Activated T-helper 17 cell treated with anti-CD3 and anti-CD28 coated beads, Interleukin-2, amount 50 U/mL, for 72 hours (primary cell): ENCODE data around the gene WIZ. TPM values are rescaled to one million over a fixed set of nuclear protein-coding genes. Genes with fewer than 3 reads are reported as not detected.
"Not testable (repeated sequence)": the region's sequence is repeated elsewhere in the genome, so short reads cannot be mapped to it uniquely, and the experiment has no call there.

Experiments
- ATAC-seq: fragments of 150-1000 bp; cut with Tn5 transposase; replicated peaks from 2 replicates; pipeline ENCODE4 v1.10.0; 2021; ENCODE audit warnings: mild to moderate bottlenecking, moderate library complexity
- H3K27ac Mint-ChIP-seq: one replicate; pipeline ENCODE4 v1.8.0; 2022; ENCODE audit warnings: mixed read lengths
- H3K27me3 Mint-ChIP-seq: one replicate; pipeline ENCODE4 v1.8.0; 2022; ENCODE audit warnings: mixed read lengths
- H3K36me3 Mint-ChIP-seq: one replicate; pipeline ENCODE4 v1.8.0; 2022; ENCODE audit warnings: low read depth, mild to moderate bottlenecking, mixed read lengths
- H3K4me1 Mint-ChIP-seq: one replicate; pipeline ENCODE4 v1.8.0; 2022; ENCODE audit warnings: mixed read lengths
- H3K4me3 Mint-ChIP-seq: one replicate; pipeline ENCODE4 v1.8.0; 2022; ENCODE audit warnings: mild to moderate bottlenecking, mixed read lengths
- H3K9me3 Mint-ChIP-seq: one replicate; pipeline ENCODE4 v1.8.0; 2022; ENCODE audit warnings: mixed read lengths
- total RNA-seq, 2 donors: library from RNA; stranded (reverse); gene quantifications; one replicate each; pipeline ENCODE4 v1.2.3, GENCODE V29; 2022

Gene WIZ
- total RNA-seq, 2 donors from 2014 or later = 27.7 to 30.0 TPM

GRCh38 chr19:15422296-15423075 lies 27.3 kb downstream of the WIZ start:
- H3K4me1 Mint-ChIP-seq = peaks cover 4% of the 10 kb centered on the region
- ATAC-seq = no peak
- H3K4me3 Mint-ChIP-seq = no peak overlapping the region
- no peak overlapping the region for H3K27ac Mint-ChIP-seq
- no peaks in the 10 kb centered on the region for H3K27me3 Mint-ChIP-seq
- peaks cover 57% of the 10 kb centered on the region for H3K36me3 Mint-ChIP-seq
- no peaks in the 10 kb centered on the region for H3K9me3 Mint-ChIP-seq

DNA sequence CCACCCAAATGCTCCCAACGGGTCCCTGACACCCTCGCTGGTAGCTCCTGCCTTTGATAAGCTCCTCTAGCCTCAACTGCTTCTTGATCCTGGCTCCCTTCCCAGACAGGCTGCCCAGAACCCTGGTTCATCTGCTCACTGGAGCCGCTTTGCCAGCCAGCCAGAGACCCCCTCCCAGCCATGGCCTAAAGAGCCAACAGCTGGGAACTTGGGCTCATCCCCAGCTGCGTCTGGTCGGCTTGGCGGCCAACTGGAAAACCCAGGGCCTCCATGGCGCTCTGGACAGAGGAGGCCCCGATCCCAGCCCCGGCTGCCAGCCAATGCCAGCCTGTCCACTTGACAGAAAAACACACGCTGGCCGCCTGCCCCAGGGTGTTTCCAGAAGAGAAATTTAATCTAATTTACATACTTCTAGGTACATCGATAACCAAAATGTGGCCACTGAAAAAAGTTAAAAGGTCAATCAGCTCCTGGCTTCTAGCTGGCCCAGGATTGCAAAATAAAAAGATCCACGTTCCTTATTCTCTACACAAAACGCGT lies 28.0 kb downstream of the WIZ start:
- Mint-ChIP-seq H3K4me1 (peaks cover 4% of the 10 kb centered on the region), H3K27ac (no peak overlapping the region), H3K27me3 (no peaks in the 10 kb centered on the region), H3K36me3 (peaks cover 53% of the 10 kb centered on the region), H3K4me3 (no peak overlapping the region), H3K9me3 (no peaks in the 10 kb centered on the region)
- ATAC-seq = no peak

DNA sequence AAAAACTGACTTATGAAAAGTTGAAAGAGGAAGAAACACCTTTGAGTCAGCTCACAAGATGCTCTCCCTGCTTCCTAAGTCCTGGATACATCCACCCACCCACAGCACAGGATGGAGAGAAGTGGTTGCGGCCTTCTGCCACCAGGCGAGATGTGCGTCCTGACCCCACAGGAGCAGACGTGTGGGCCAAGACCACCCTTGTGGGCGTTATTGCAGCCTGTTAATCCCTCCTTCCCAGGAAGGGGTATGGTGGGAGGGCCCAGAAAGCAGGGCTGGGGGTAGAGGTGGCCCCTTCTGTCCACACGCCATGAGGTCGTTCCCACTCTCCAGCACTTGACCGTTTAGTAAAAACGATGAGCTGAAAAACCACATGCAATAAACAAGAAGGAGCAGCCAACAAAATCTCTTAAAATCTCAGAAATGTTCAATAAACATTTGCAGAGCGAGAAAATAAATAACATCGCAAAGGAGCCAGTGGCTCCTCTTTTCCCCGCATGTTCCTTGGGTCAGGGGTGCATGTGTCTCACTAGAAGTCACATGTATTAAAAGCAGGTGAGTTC lies 28.5 kb downstream of the WIZ start:
- peaks cover 53% of the 10 kb centered on the region for H3K36me3 Mint-ChIP-seq
- no peaks in the 10 kb centered on the region for H3K9me3 Mint-ChIP-seq
- H3K4me3 Mint-ChIP-seq = no peak overlapping the region
- H3K27ac Mint-ChIP-seq = no peak overlapping the region
- H3K27me3 Mint-ChIP-seq = no peaks in the 10 kb centered on the region
- ATAC-seq = no peak
- H3K4me1 Mint-ChIP-seq = peaks cover 9% of the 10 kb centered on the region

GRCh38 chr19:15419413-15420025 lies 30.2 kb downstream of the WIZ start:
- no peaks in the 10 kb centered on the region for H3K9me3 Mint-ChIP-seq
- no peaks in the 10 kb centered on the region for H3K27me3 Mint-ChIP-seq
- H3K4me3 Mint-ChIP-seq = peak overlapping the region; percentile 99
- H3K36me3 Mint-ChIP-seq = peaks cover 58% of the 10 kb centered on the region
- peak overlapping the region; percentile 99 for H3K27ac Mint-ChIP-seq
- no peak for ATAC-seq
- peaks cover 11% of the 10 kb centered on the region for H3K4me1 Mint-ChIP-seq

- H3K27me3 Mint-ChIP-seq = no peaks in the 10 kb centered on the region
- peak; percentile 98 for ATAC-seq
- no peaks in the 10 kb centered on the region for H3K9me3 Mint-ChIP-seq
- peak within 1 kb of the TSS; percentile 99 for H3K27ac Mint-ChIP-seq
- peaks cover 12% of the 10 kb centered on the region for H3K4me1 Mint-ChIP-seq
- peaks cover 55% of the 10 kb centered on the region for H3K36me3 Mint-ChIP-seq
- peak within 1 kb of the TSS; percentile 99 for H3K4me3 Mint-ChIP-seq
Measured at GRCh38 chr19:15418579-15419412, 31.0 kb downstream of the WIZ start, which contains the start of gene AKAP8L. Gene AKAP8L, minus strand, starts transcription at chr19:15418988. Its CDS starts 65 bp downstream, at chr19:15418923.

DNA sequence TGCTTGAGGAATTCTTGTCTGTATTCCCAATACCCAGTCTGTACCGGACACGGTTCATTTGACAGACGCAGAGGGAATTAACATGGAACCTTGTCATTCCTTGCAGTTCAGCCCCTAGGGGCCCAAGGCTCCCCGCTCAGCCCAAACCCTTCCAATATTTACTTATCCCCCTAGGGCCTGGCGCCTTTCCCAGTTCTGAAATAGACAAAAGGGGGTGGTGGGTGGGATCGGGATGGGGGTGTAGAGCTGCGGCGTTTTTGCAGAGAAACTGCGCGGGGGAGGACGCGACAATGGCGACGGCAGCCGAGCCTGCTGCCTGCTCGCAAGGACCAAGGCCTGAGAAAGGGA lies 31.6 kb downstream of the WIZ start:
- Mint-ChIP-seq H3K27me3 (no peaks in the 10 kb centered on the region), H3K27ac (peak overlapping the region; percentile 99), H3K36me3 (peaks cover 53% of the 10 kb centered on the region), H3K4me1 (peaks cover 15% of the 10 kb centered on the region), H3K9me3 (no peaks in the 10 kb centered on the region), H3K4me3 (peak overlapping the region; percentile 99)
- ATAC-seq = no peak

- no peak for ATAC-seq
- Mint-ChIP-seq H3K9me3 (no peaks in the 10 kb centered on the region), H3K36me3 (peaks cover 52% of the 10 kb centered on the region), H3K4me1 (peaks cover 20% of the 10 kb centered on the region), H3K4me3 (peak overlapping the region; percentile 99), H3K27me3 (no peaks in the 10 kb centered on the region), H3K27ac (peak overlapping the region; percentile 99)
Measured at GRCh38 chr19:15417699-15418098, 32.1 kb downstream of the WIZ start.

DNA sequence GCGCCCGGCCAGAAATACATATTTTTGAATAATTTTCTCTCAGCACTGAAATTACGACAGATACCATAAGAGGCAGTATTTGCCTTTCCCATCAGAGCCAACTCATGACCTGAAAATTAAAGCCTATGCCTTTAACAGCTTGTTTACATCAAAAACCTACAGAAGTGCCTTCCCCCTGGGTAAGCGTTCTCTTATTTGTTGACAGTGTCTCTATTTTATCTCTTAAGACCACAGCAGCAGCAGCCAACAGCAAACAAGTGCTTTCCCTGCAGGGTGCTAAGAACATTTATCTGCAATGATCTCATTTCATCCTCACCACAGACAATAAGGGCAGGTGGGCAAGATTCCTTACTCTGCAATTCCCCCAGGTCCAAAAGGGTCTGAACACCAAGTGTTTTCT lies 36.9 kb downstream of the WIZ start:
- H3K9me3 Mint-ChIP-seq = no peaks in the 10 kb centered on the region
- H3K4me3 Mint-ChIP-seq = no peak overlapping the region
- peaks cover 16% of the 10 kb centered on the region for H3K4me1 Mint-ChIP-seq
- no peak for ATAC-seq
- peaks cover 54% of the 10 kb centered on the region for H3K36me3 Mint-ChIP-seq
- no peak overlapping the region for H3K27ac Mint-ChIP-seq
- no peaks in the 10 kb centered on the region for H3K27me3 Mint-ChIP-seq

- H3K27ac Mint-ChIP-seq, H3K9me3 Mint-ChIP-seq, ATAC-seq, H3K4me3 Mint-ChIP-seq, H3K27me3 Mint-ChIP-seq: not testable (repeated sequence)
- peaks cover 13% of the 10 kb centered on the region for H3K4me1 Mint-ChIP-seq
- H3K36me3 Mint-ChIP-seq = peaks cover 62% of the 10 kb centered on the region
Measured at GRCh38 chr19:15411351-15411750, 38.4 kb downstream of the WIZ start.

DNA sequence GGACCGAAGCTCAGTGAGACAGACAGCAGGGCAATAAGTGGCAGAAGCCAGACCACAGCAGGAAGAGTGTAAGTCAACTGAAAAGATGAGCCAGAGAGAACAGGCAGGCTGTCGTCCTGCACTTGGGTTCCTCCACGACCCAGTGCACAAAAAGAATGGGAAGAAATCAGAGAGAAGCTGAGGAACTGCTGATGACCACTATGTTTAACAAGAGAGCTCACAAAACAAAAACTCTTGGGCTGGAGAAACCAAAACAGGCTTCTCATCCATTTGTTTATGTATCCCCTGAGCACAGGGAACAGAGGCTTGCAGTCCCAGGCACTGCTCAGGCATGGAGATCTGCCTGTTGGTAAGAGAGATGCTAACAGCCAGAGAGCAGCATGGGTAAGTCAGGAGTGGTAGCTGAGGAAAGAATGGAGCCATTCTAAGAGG lies 45.0 kb downstream of the WIZ start:
- no peaks in the 10 kb centered on the region for H3K27me3 Mint-ChIP-seq
- no peaks in the 10 kb centered on the region for H3K9me3 Mint-ChIP-seq
- H3K4me1 Mint-ChIP-seq = peaks cover 6% of the 10 kb centered on the region
- H3K27ac Mint-ChIP-seq = peak overlapping the region; percentile 85
- no peak overlapping the region for H3K4me3 Mint-ChIP-seq
- H3K36me3 Mint-ChIP-seq = peaks cover 71% of the 10 kb centered on the region
- ATAC-seq = no peak

GRCh38 chr19:15404097-15404779 lies 45.5 kb downstream of the WIZ start:
- Mint-ChIP-seq H3K27me3 (no peaks in the 10 kb centered on the region), H3K36me3 (peaks cover 71% of the 10 kb centered on the region), H3K4me3 (no peak overlapping the region), H3K4me1 (peaks cover 6% of the 10 kb centered on the region), H3K9me3 (no peaks in the 10 kb centered on the region), H3K27ac (peak overlapping the region; percentile 85)
- no peak for ATAC-seq

- H3K36me3 Mint-ChIP-seq = peaks cover 67% of the 10 kb centered on the region
- H3K27ac Mint-ChIP-seq = peak overlapping the region; percentile 39
Measured at GRCh38 chr19:15403151-15403531, 46.6 kb downstream of the WIZ start.

DNA sequence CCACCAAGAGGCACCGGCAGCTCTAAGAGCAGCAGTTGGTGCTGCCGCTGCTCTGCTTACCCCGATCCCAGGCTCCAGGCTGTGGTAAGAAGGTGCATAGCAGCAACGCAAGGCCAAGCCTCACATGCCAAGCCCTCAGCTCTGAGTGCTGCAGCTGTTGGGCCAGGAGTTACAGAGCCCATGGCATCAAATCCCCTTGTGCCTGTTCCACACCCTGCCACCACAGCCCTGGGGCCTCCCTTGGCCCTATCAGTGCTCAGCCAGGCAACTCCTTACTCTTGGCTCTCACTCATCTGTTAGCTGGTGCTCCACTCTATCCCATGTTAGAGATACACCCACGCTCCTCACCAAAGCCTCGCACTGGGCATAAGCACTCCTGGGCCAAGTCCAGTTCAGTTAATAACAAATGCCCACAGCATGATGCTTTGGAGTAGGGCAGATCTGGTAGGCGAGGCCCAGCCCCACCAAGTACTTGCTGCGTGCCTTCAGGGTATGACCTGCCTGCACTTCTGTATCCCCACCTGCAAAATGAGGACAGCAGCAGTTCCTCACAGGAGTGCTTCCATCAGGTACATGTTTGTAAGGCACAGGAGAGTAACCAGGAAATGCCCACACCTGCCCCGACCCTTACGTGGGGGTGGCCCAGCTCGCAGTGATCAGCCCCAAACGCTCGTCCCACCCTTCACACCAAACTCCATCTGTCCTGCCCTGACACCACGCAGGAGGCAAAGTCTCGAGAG lies 47.2 kb downstream of the WIZ start:
- ATAC-seq = no peak
- Mint-ChIP-seq H3K27me3 (no peaks in the 10 kb centered on the region), H3K4me1 (peaks cover 6% of the 10 kb centered on the region), H3K27ac (no peak overlapping the region), H3K36me3 (peaks cover 67% of the 10 kb centered on the region), H3K4me3 (no peak overlapping the region), H3K9me3 (no peaks in the 10 kb centered on the region)

More at GRCh38 chr19:15403151-15403531, 46.6 kb downstream of the WIZ start:
- no peak for ATAC-seq
- Mint-ChIP-seq H3K27me3 (no peaks in the 10 kb centered on the region), H3K4me3 (no peak overlapping the region), H3K4me1 (peaks cover 6% of the 10 kb centered on the region), H3K9me3 (no peaks in the 10 kb centered on the region)
